HUES48 (cell line): ENCODE results near the gene TTC39C.
"Not testable (repeated sequence)": the region's sequence is repeated elsewhere in the genome, so short reads cannot be mapped to it uniquely, and the experiment has no call there.

Source experiments
- H3K27ac ChIP-seq: one replicate; pipeline ENCODE4 v1.7.0; 2013; ENCODE audit warnings: low read depth, low read length, inconsistent platforms
- H3K27me3 ChIP-seq: 2 replicates; pipeline ENCODE4 v1.6.1; 2013; ENCODE audit warnings: mild to moderate bottlenecking, low read length; ENCODE audit not compliant: control insufficient read depth, insufficient read depth
- H3K36me3 ChIP-seq: 2 replicates; pipeline ENCODE4 v1.6.1; 2013; ENCODE audit warnings: low read length; ENCODE audit not compliant: control insufficient read depth, insufficient read depth
- H3K4me1 ChIP-seq: 2 replicates; pipeline ENCODE4 v1.6.1; 2013; ENCODE audit warnings: mild to moderate bottlenecking, low read length; ENCODE audit not compliant: control insufficient read depth, insufficient read depth
- H3K4me3 ChIP-seq: 2 replicates; pipeline ENCODE4 v1.5.1; 2013; ENCODE audit warnings: mild to moderate bottlenecking, low read depth, low read length
- H3K9ac ChIP-seq: 2 replicates; pipeline ENCODE4 v1.6.1; 2013; ENCODE audit warnings: mild to moderate bottlenecking, low read depth, low read length, moderate library complexity
- H3K9me3 ChIP-seq: 2 replicates; pipeline ENCODE4 v1.6.1; 2013; ENCODE audit warnings: low read length; ENCODE audit not compliant: control insufficient read depth, insufficient read depth

The TTC39C gene

DNA sequence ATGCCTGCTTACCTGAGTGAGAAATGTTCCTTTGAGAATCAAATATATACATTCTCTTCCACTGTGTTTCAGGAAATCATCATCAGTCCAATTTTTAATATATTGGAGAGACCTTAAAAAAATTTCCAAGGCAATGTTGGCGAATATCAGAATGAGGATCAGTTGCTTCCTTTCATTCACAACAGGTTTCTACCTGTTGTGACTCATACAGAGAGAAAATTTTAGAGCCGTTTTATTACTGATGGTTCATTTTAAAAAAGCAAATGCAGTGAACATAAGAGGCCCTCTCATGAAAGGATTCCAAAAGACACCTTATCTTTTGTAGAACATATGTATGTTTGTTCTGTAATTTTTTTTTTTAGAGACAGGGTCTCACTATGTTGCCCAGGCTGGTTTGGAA, 42.0 kb downstream of the TTC39C start:
- Histone ChIP-seq H3K36me3 (no peaks in the 10 kb centered on the region), H3K9ac (no peak overlapping the region), H3K4me3 (no peak overlapping the region), H3K27me3 (no peaks in the 10 kb centered on the region), H3K27ac (no peak overlapping the region), H3K9me3 (no peaks in the 10 kb centered on the region), H3K4me1 (peaks cover 15% of the 10 kb centered on the region)

- no peaks in the 10 kb centered on the region for H3K9me3 ChIP-seq
- H3K4me1 ChIP-seq: peaks cover 15% of the 10 kb centered on the region
- H3K36me3 ChIP-seq: no peaks in the 10 kb centered on the region
- H3K27ac ChIP-seq: no peak overlapping the region
- H3K9ac ChIP-seq: no peak overlapping the region
- H3K27me3 ChIP-seq: no peaks in the 10 kb centered on the region
- no peak overlapping the region for H3K4me3 ChIP-seq
These were observed 43.2 kb downstream of the TTC39C start for GRCh38 chr18:24057804-24058203.

DNA sequence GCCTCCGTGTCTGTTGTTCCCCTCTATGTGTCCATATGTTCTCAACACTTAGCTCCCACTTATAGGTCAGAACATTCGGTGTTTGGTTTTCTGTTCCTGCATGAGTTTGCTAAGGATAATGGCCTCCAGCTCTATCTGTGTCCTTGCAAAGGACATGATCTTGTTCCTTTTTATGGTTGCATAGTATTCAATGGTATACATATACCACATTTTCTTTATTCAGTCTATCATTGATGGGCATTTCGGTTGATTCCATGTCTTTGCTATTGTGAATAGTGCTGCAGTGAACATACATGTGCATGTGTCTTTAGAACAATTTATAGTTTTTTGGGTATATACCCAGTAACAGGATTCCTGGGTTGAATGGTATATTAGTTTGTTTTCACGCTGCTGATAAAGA, 44.8 kb downstream of the TTC39C start:
- H3K4me1 ChIP-seq: peaks cover 11% of the 10 kb centered on the region
- H3K4me3 ChIP-seq, H3K27ac ChIP-seq, H3K36me3 ChIP-seq, H3K9me3 ChIP-seq, H3K27me3 ChIP-seq, H3K9ac ChIP-seq: not testable (repeated sequence)

GRCh38 chr18:24060644-24061043, 46.1 kb downstream of the TTC39C start:
- Histone ChIP-seq H3K4me3 (no peak overlapping the region), H3K36me3 (no peaks in the 10 kb centered on the region), H3K9ac (no peak overlapping the region), H3K9me3 (no peaks in the 10 kb centered on the region), H3K4me1 (peaks cover 6% of the 10 kb centered on the region), H3K27me3 (no peaks in the 10 kb centered on the region), H3K27ac (no peak overlapping the region)

DNA sequence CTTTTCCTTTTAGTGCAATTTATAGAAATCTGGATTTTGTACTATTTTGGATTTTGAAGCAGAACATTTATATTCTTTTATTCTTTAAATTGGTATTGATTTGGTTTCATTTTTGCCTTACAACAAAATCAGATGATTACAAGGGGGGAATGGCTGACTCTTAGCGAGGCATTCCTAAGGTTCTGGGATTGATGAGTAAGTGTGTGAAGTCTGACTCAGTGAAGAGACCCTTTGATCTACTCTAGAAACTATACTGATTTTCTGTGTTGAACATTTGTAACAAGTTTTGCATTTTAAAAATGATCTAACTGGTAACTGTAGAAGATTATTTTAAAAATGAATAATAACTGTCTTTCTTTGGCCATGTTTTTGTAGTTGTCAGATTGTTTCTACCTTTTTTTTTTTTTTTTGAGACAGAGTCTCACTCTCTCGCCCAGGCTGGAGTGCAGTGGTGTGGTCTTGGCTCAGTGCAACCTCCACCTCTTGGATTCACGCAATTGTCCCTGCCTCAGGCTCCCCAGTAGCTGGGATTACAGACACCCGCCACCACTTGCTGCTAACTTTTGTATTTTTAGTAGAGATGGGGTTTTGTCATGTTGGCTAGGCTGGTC, 48.7 kb downstream of the TTC39C start:
- H3K4me3 ChIP-seq: no peak overlapping the region

GRCh38 chr18:24064391-24065100, 50.0 kb downstream of the TTC39C start:
- H3K36me3 ChIP-seq: peaks cover 21% of the 10 kb centered on the region
- H3K9me3 ChIP-seq: no peaks in the 10 kb centered on the region
- no peak overlapping the region for H3K4me3 ChIP-seq
- H3K27ac ChIP-seq: no peak overlapping the region
- H3K9ac ChIP-seq: no peak overlapping the region
- no peaks in the 10 kb centered on the region for H3K4me1 ChIP-seq
- no peaks in the 10 kb centered on the region for H3K27me3 ChIP-seq

More for the DNA sequence above, 48.7 kb downstream of the TTC39C start:
- no peaks in the 10 kb centered on the region for H3K27me3 ChIP-seq
- H3K9me3 ChIP-seq: no peaks in the 10 kb centered on the region
- H3K4me1 ChIP-seq: no peaks in the 10 kb centered on the region
- H3K36me3 ChIP-seq: peaks cover 20% of the 10 kb centered on the region
- no peak overlapping the region for H3K27ac ChIP-seq
- H3K9ac ChIP-seq: no peak overlapping the region

GRCh38 chr18:24065906-24066305, 51.4 kb downstream of the TTC39C start:
- no peaks in the 10 kb centered on the region for H3K4me1 ChIP-seq

GRCh38 chr18:24068945-24069693, 54.6 kb downstream of the TTC39C start:
- Histone ChIP-seq H3K9me3 (no peaks in the 10 kb centered on the region), H3K9ac (no peak overlapping the region), H3K27ac (no peak overlapping the region), H3K4me1 (no peaks in the 10 kb centered on the region), H3K36me3 (peaks cover 22% of the 10 kb centered on the region), H3K27me3 (no peaks in the 10 kb centered on the region), H3K4me3 (no peak overlapping the region)

More at GRCh38 chr18:24065906-24066305, 51.4 kb downstream of the TTC39C start:
- H3K9ac ChIP-seq: no peak overlapping the region
- H3K27me3 ChIP-seq: no peaks in the 10 kb centered on the region
- H3K27ac ChIP-seq: no peak overlapping the region
- H3K4me3 ChIP-seq: no peak overlapping the region
- H3K36me3 ChIP-seq: peaks cover 21% of the 10 kb centered on the region
- H3K9me3 ChIP-seq: no peaks in the 10 kb centered on the region

DNA sequence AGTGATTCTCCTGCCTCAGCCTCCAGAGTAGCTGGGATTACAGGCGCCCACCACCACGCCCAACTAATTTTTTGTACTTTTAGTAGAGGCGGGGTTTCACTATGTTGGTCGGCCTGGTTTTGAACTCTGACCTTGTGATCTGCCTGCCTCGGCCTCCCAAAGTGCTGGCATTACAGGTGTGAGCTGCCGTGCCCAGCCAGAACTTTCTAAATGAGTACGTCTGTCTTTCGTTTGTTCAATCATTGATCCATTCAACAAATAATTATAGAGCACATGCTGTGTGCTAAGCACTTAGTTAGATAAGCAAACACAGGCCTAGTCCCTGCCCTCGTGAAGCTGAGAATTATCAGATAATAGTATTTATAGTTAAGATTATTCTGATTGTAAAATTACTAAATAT, 56.5 kb downstream of the TTC39C start:
- Histone ChIP-seq H3K4me3 (no peak overlapping the region), H3K4me1 (no peaks in the 10 kb centered on the region), H3K27ac (no peak overlapping the region), H3K36me3 (peaks cover 23% of the 10 kb centered on the region), H3K27me3 (no peaks in the 10 kb centered on the region), H3K9ac (no peak overlapping the region), H3K9me3 (no peaks in the 10 kb centered on the region)

- Histone ChIP-seq H3K27me3 (no peaks in the 10 kb centered on the region), H3K4me1 (peaks cover 2% of the 10 kb centered on the region; the same call in 1 of the 2 replicates), H3K9me3 (no peaks in the 10 kb centered on the region), H3K4me3 (no peak overlapping the region), H3K27ac (no peak overlapping the region), H3K36me3 (peaks cover 15% of the 10 kb centered on the region; the same call in 1 of the 2 replicates), H3K9ac (no peak overlapping the region)
These were observed 57.2 kb downstream of the TTC39C start for GRCh38 chr18:24071779-24072178.

DNA sequence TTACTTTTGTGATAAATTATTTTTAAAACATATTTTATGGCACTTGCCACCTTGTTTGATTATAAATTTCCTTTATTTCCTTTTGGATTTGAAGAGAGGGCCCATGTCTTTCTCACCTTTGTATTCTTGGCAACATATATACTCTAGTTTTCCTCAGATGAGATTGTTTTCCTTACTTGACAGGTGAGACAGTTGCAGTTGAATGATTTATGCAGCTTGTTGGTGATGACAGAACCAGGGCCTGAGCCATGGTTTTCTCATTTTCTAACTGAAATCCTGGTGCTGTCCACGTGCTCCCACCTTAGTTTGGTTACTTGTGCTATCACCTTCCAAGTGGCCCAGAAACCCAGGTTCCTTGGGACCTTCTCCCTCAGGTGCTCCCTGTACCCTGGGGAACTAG, 58.2 kb downstream of the TTC39C start:
- Histone ChIP-seq H3K4me1 (peaks cover 8% of the 10 kb centered on the region; the same call in 1 of the 2 replicates), H3K27me3 (no peaks in the 10 kb centered on the region), H3K4me3 (no peak overlapping the region), H3K9ac (no peak overlapping the region), H3K27ac (no peak overlapping the region), H3K36me3 (peaks cover 8% of the 10 kb centered on the region; the same call in 1 of the 2 replicates), H3K9me3 (no peaks in the 10 kb centered on the region)
